Measurements from ENCODE around the gene GNA12.

The GNA12 gene

GRCh38 chr7:2844153-2845033 is at the start of gene GNA12:
GNA12 (minus strand) TSS chr7:2844308; CDS start chr7:2844161, 147 bp downstream.
- CTCF ChIA-PET = interaction anchor here (1.1 to 1.4 kb wide), 3 partner anchors 21 to 134 kb away, joined by 3 to 13 read pairs (median 3); no protein-coding TSS in a partner anchor
- POLR2A ChIA-PET = no interaction called here
- TF ChIP-seq CTCF (IDR thresholded peaks at IDR 0.05; ENCODE audit: insufficient read depth, low read length, missing control alignments) = no peak

GRCh38 chr7:2893411-2893861 is 49.3 kb upstream of the GNA12 start:
- TF ChIP-seq CTCF (IDR thresholded peaks at IDR 0.05; ENCODE audit: insufficient read depth, low read length, missing control alignments) = no peak
- no peak for DNase-seq (ENCODE audit: low read depth, low spot score)
- POLR2A ChIA-PET = no interaction called here
- CTCF ChIA-PET = interaction anchor here (1.6 kb wide), 1 partner anchor 29 kb away, joined by 6 read pairs; no protein-coding TSS in a partner anchor
- no peak overlapping the region for H3K4me3 ChIP-seq (ENCODE audit: low read depth, low read length)

More at GRCh38 chr7:2844153-2845033, at the start of gene GNA12:
- DNase-seq (ENCODE audit: low read depth, low spot score) = peak; percentile 82
- H3K4me3 ChIP-seq (ENCODE audit: low read depth, low read length) = peak within 1 kb of the TSS; percentile 78

GRCh38 chr7:2892549-2892948 is 48.4 kb upstream of the GNA12 start:
- ChIA-PET POLR2A (no interaction called here), CTCF (interaction anchor here (0.9 kb wide), 1 partner anchor 13 kb away, joined by 3 read pairs; no protein-coding TSS in a partner anchor)

GRCh38 chr7:2887816-2888215 is 43.7 kb upstream of the GNA12 start:
- no peak for TF ChIP-seq CTCF (IDR thresholded peaks at IDR 0.05; ENCODE audit: insufficient read depth, low read length, missing control alignments)
- no peak overlapping the region for H3K4me3 ChIP-seq (ENCODE audit: low read depth, low read length)
- ChIA-PET CTCF (interaction anchor here (1.0 to 4.3 kb wide), 5 partner anchors 10 to 310 kb away, joined by 3 to 21 read pairs (median 6); no protein-coding TSS in a partner anchor), POLR2A (no interaction called here)
- no peak for DNase-seq (ENCODE audit: low read depth, low spot score)

More at GRCh38 chr7:2892549-2892948, 48.4 kb upstream of the GNA12 start:
- H3K4me3 ChIP-seq (ENCODE audit: low read depth, low read length) = no peak overlapping the region
- no peak for TF ChIP-seq CTCF (IDR thresholded peaks at IDR 0.05; ENCODE audit: insufficient read depth, low read length, missing control alignments)
- DNase-seq (ENCODE audit: low read depth, low spot score) = no peak

GRCh38 chr7:2886900-2887299 is 42.8 kb upstream of the GNA12 start:
- ChIA-PET POLR2A (no interaction called here), CTCF (interaction anchor here (0.9 to 4.3 kb wide), 3 partner anchors 12 to 269 kb away, joined by 3 to 21 read pairs (median 9); no protein-coding TSS in a partner anchor)
- no peak for DNase-seq (ENCODE audit: low read depth, low spot score)
- H3K4me3 ChIP-seq (ENCODE audit: low read depth, low read length) = no peak overlapping the region
- TF ChIP-seq CTCF (IDR thresholded peaks at IDR 0.05; ENCODE audit: insufficient read depth, low read length, missing control alignments) = peak; percentile 85

- CTCF ChIA-PET = interaction anchor here (0.9 to 4.3 kb wide), 3 partner anchors 11 to 270 kb away, joined by 3 to 21 read pairs (median 9); no protein-coding TSS in a partner anchor
- no peak for DNase-seq (ENCODE audit: low read depth, low spot score)
- no peak overlapping the region for H3K4me3 ChIP-seq (ENCODE audit: low read depth, low read length)
- TF ChIP-seq CTCF (IDR thresholded peaks at IDR 0.05; ENCODE audit: insufficient read depth, low read length, missing control alignments) = no peak
- POLR2A ChIA-PET = no interaction called here
Measured at GRCh38 chr7:2886391-2886790, 42.3 kb upstream of the GNA12 start.
